Astrocyte of the spinal cord (primary cell): ENCODE data around the gene CCT5.

Experiments
- DNase-seq: peaks from one replicate; pipeline ENCODE4 v3.0.0; 2011; ENCODE audit warnings: low read depth, low spot score
- H3K4me3 ChIP-seq: 2 replicates; pipeline ENCODE4 v1.5.1; 2011; ENCODE audit warnings: low read depth, mild to moderate bottlenecking, low read length, moderate library complexity
- in situ Hi-C: cut with HindIII; loops from 2 replicates; pipeline ENCODE4 v1.10.0; 2017; ENCODE audit warnings: low sequenced_read_pairs
- TF ChIP-seq, protein P1 (sequence below): IDR thresholded peaks from 2 replicates; pipeline ENCODE4 v1.5.1; 2012; ENCODE audit warnings: low read depth, mild to moderate bottlenecking, low read length, inconsistent platforms

CCT5 gene

DNA sequence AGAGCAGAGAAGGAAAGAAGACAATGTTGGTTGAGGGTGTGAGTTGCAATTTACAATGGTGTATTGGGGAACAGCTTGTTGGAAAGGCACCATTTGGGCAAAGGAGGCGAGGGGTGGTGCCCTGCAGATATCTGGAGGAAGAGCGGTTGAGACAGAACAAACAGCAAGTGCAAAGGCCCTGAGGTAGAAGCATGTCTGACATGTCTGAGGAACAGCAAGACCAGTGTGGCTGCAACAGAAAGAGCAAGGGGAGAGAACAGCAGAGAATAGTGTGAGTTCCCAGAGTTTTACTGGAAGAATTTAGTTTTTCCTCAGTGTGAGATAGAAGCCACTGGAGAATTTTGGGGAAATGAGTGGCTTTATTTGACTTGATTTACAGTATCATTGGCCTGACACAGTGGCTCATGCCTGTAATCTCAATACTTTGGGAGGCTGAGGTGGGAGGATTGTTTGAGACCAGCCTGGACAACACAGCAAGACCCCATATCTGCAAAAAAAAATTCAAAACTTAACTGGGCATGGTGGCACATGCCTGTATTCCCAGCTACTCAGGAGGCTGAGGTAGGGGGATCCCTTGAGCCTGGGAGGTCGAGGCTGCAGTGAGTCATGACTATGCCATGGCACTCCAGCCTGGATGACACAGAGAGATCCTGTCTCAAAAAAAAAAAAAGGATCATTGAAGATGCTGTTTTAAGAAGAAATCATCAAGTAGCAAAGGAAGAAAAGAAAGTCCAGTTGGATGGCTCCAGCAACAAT lies 44.0 kb downstream of the CCT5 start:
- DNase-seq: no peak
- in situ Hi-C loops: no loop called here
- no peak overlapping the region for H3K4me3 ChIP-seq
- TF ChIP-seq, protein P1, sequence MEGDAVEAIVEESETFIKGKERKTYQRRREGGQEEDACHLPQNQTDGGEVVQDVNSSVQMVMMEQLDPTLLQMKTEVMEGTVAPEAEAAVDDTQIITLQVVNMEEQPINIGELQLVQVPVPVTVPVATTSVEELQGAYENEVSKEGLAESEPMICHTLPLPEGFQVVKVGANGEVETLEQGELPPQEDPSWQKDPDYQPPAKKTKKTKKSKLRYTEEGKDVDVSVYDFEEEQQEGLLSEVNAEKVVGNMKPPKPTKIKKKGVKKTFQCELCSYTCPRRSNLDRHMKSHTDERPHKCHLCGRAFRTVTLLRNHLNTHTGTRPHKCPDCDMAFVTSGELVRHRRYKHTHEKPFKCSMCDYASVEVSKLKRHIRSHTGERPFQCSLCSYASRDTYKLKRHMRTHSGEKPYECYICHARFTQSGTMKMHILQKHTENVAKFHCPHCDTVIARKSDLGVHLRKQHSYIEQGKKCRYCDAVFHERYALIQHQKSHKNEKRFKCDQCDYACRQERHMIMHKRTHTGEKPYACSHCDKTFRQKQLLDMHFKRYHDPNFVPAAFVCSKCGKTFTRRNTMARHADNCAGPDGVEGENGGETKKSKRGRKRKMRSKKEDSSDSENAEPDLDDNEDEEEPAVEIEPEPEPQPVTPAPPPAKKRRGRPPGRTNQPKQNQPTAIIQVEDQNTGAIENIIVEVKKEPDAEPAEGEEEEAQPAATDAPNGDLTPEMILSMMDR: no peak

DNA sequence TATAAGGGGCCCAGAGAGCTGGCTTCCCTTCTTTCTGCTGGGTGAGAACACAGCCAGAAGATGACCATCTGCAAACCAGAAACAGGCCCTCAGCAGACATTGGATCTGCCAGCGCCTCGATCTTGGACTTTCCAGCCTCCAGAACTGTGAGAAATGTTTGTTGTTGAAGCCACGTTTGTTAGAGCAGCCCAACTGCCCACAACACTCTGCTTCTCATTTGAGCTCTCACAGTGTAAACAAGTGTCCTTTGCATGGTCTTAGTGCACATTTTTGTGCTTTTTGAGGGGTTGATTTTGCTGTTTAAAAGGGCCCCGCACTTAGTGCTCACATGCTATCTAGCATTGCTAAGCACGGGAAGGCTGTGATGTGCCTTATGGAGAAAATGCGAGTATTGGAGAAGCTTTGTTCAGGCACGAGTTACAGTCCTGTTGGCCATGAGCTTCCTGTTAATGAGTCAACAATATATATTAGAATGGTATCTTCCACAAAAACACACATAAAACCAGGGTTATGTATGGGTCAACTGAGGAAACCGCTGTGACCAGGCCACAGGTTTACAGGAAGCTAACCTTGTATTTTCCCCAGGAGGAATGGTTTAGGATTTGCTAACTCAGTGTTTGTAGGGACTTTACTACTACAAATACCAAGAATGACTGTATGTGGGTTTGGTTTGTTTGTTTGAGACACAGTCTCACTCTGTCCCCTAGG lies 45.7 kb downstream of the CCT5 start:
- TF ChIP-seq, protein P1: no peak
- DNase-seq: peak; percentile 21
- H3K4me3 ChIP-seq: no peak overlapping the region
- in situ Hi-C loops: no loop called here

DNA sequence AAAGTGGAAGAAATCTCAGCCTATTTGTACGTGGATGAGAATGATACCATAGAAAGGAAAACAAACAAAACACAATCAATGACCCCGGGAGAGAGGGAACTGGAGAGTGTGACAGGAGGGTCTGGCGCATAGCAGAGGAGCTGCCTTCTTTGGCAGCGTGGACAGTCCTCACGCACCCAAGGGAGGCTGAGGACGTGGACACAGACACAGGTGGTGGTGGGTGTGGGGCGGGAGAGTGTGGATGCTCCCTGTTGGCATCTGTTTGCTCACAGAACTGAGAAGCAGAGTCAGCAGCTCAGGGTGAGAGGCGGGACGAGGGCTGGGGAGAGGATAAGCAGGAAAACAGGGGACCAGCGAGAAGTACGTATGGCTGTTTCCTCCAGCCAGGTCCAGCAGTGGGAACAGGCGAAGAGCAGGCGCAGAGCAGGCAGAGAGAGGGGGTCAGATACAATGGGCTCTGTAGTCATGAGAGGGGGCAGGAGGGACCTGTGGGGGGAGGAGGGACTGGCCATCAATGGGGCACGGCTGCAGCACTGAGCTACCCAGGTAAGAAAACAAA lies 47.6 kb downstream of the CCT5 start:
- TF ChIP-seq, protein P1: no peak
- in situ Hi-C loops: no loop called here
- DNase-seq: no peak
- H3K4me3 ChIP-seq: no peak overlapping the region

DNA sequence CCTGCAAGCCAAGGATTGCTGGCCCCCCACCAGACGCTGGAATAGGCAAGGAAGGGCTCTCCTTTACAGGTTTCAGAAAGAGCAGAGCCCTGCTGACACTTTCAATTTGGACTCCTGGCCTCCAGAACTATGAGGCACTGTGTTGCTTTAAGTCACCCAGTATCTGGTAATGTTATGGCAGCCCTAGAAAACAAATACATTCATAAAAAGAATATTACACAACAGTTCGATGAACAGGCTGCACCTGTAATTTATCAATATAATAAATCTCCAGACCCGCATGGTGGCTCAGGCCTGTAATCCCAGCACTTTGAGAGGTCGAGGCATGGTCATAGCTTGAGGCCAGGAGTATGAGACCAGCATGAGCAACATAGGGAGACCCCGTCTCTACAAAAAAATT lies 50.2 kb downstream of the CCT5 start:
- no peak overlapping the region for H3K4me3 ChIP-seq
- in situ Hi-C loops: no loop called here
- no peak for DNase-seq
- TF ChIP-seq, protein P1: no peak

DNA sequence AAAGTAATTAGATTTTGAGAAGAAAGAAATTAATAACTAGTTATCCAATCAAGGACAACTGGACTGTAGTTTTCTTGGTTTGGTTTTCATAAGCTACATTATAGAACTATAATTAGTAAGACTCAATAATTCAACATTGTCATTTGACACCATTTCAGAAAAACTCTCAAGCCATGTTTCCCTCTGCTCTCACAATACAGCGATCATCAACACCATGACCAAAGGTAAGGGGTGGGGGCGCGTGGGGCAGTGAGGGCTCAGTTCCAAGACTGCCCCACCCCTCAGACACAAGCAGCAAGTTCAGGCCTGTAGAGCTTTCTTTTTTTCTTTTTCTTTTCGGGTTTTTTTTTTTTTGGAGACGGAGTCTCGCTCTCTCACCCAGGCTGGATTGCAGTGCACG lies 51.2 kb downstream of the CCT5 start:
- H3K4me3 ChIP-seq: no peak overlapping the region
- in situ Hi-C loops: no loop called here
- no peak for DNase-seq
- TF ChIP-seq, protein P1: no peak

DNA sequence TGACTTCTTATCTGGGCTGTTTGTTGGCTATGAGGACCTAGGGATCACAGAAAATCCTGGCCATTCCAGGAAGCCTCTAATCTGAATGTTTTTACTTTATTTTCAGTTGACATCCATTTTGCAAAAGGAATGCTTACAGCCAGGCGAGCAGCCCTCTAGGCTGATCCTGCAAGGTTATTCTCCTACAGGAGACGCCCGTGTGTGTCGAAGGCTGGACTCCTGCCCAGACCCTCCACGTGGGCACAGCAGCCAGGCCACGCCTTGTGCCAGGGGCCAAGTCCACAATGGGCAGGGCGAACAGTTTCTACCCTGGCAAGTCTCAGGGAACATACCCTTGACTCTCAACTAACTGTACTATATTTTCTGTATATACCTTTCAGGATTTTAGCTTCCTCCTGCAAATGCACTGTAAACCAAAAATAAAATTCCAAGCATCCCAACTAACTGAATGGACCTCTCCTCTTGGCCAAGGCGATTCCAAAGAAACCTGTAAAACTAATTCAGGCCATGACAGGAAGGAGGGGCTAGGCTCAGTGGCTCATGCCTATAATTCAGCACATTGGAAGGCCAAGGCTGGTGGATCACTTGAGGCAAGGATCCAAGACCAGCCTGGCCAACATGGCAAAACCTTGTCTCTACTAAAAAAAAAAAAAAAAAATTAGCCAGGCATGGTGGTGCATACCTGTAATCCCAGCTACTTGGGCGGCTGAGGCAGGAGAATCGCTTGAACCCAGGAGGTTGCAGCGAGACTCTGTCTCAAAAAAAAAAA lies 51.9 kb downstream of the CCT5 start:
- no peak overlapping the region for H3K4me3 ChIP-seq

More for the DNA sequence above, 51.9 kb downstream of the CCT5 start:
- TF ChIP-seq, protein P1: no peak
- in situ Hi-C loops: no loop called here
- peak; percentile 23 for DNase-seq
